ENCODE data around the gene RFTN1. TPM values are rescaled to one million over a fixed set of nuclear protein-coding genes. Genes with fewer than 3 reads are reported as not detected.

RFTN1 gene
- polyA plus RNA-seq, 4 donors = 30.2 to 35.5 (median 32.5) TPM

GRCh38 chr3:16338999-16339398, 174.5 kb downstream of the RFTN1 start:
- no peak for DNase-seq (ENCODE audit: low read depth in 4 of 4, low spot score in 2 of 4)

- no peak for DNase-seq (ENCODE audit: low read depth in 4 of 4, low spot score in 2 of 4)
Observed at GRCh38 chr3:16337856-16338540, 175.5 kb downstream of the RFTN1 start.

- DNase-seq (ENCODE audit: low read depth in 4 of 4, low spot score in 2 of 4) = no peak
Observed at GRCh38 chr3:16336825-16337224, 176.7 kb downstream of the RFTN1 start.

- no peak for DNase-seq (ENCODE audit: low read depth in 4 of 4, low spot score in 2 of 4)
Observed at GRCh38 chr3:16335772-16336645, 177.5 kb downstream of the RFTN1 start.

GRCh38 chr3:16335333-16335732, 178.2 kb downstream of the RFTN1 start:
- no peak for DNase-seq (ENCODE audit: low read depth in 4 of 4, low spot score in 2 of 4)

GRCh38 chr3:16334909-16335308, 178.6 kb downstream of the RFTN1 start:
- no peak for DNase-seq (ENCODE audit: low read depth in 4 of 4, low spot score in 2 of 4)

- DNase-seq (ENCODE audit: low read depth in 4 of 4, low spot score in 2 of 4) = no peak
Observed at GRCh38 chr3:16332904-16333426, 180.5 kb downstream of the RFTN1 start.

- no peak for DNase-seq (ENCODE audit: low read depth in 4 of 4, low spot score in 2 of 4)
Observed at GRCh38 chr3:16331319-16331883, 182.1 kb downstream of the RFTN1 start.

GRCh38 chr3:16330351-16330750, 183.1 kb downstream of the RFTN1 start:
- DNase-seq (ENCODE audit: low read depth in 4 of 4, low spot score in 2 of 4) = no peak

GRCh38 chr3:16329826-16330129, 183.7 kb downstream of the RFTN1 start:
- no peak for DNase-seq (ENCODE audit: low read depth in 4 of 4, low spot score in 2 of 4)

GRCh38 chr3:16329036-16329825, 184.3 kb downstream of the RFTN1 start:
- DNase-seq (ENCODE audit: low read depth in 4 of 4, low spot score in 2 of 4) = no peak

- DNase-seq (ENCODE audit: low read depth in 4 of 4, low spot score in 2 of 4) = no peak
Observed at GRCh38 chr3:16328124-16328523, 185.4 kb downstream of the RFTN1 start.

- DNase-seq (ENCODE audit: low read depth in 4 of 4, low spot score in 2 of 4) = no peak
Observed at GRCh38 chr3:16326724-16327349, 186.7 kb downstream of the RFTN1 start.

GRCh38 chr3:16325850-16326249, 187.6 kb downstream of the RFTN1 start:
- no peak for DNase-seq (ENCODE audit: low read depth in 4 of 4, low spot score in 2 of 4)

GRCh38 chr3:16323737-16324136, 189.8 kb downstream of the RFTN1 start:
- no peak for DNase-seq (ENCODE audit: low read depth in 4 of 4, low spot score in 2 of 4)

GRCh38 chr3:16322189-16322588, 191.3 kb downstream of the RFTN1 start:
- DNase-seq (ENCODE audit: low read depth in 4 of 4, low spot score in 2 of 4) = no peak

- no peak for DNase-seq (ENCODE audit: low read depth in 4 of 4, low spot score in 2 of 4)
Observed at GRCh38 chr3:16320711-16321110, 192.8 kb downstream of the RFTN1 start.

- DNase-seq (ENCODE audit: low read depth in 4 of 4, low spot score in 2 of 4) = no peak
Observed at GRCh38 chr3:16319723-16320122, 193.8 kb downstream of the RFTN1 start.

- DNase-seq (ENCODE audit: low read depth in 4 of 4, low spot score in 2 of 4) = no peak
Observed at GRCh38 chr3:16319307-16319706, 194.2 kb downstream of the RFTN1 start.

GRCh38 chr3:16318176-16318575, 195.3 kb downstream of the RFTN1 start:
- DNase-seq (ENCODE audit: low read depth in 4 of 4, low spot score in 2 of 4) = no peak
